ENCODE data around the gene ALK. TPM values are rescaled to one million over a fixed set of nuclear protein-coding genes. Genes with fewer than 3 reads are reported as not detected.

The ALK gene
- total and polyA plus RNA-seq, 2 experiments from 2014 or later = 0.35 TPM; not detected in 1

- Mint-ChIP-seq H3K4me3 (no peak overlapping the region), H3K36me3 (ENCODE audit: low read depth) (no peaks in the 10 kb centered on the region), H3K4me1 (peaks cover 4% of the 10 kb centered on the region; the same call in 2 of the 3 replicates), H3K27ac (no peak overlapping the region), H3K9me3 (no peaks in the 10 kb centered on the region), H3K27me3 (ENCODE audit: insufficient read depth, low read depth, poor library complexity) (peaks cover 4% of the 10 kb centered on the region)
- H3K4me1 ChIP-seq (ENCODE audit: insufficient read depth) = peaks cover 2% of the 10 kb centered on the region; the same call in 1 of the 2 replicates
- H3K27me3 ChIP-seq (ENCODE audit: insufficient read depth) = no peaks in the 10 kb centered on the region
- H3K9me2 ChIP-seq (ENCODE audit: insufficient read depth) = no peaks in the 10 kb centered on the region
- ATAC-seq = no peak
- H2AFZ ChIP-seq = no peak overlapping the region
- DNase-seq (ENCODE audit: low spot score) = no peak
- TF ChIP-seq POLR2AphosphoS5 (IDR thresholded peaks at IDR 0.05; ENCODE audit: low read depth) = no peak
- no peak for TF ChIP-seq CREB1 (CRISPR knock-in tag; IDR thresholded peaks at IDR 0.05; ENCODE audit: low read depth)
- no peak for TF ChIP-seq NANOG (IDR thresholded peaks at IDR 0.05; ENCODE audit: borderline replicate concordance)
- TF ChIP-seq JUNB (IDR thresholded peaks at IDR 0.05; ENCODE audit: unreplicated experiment) = no peak
- no peak for TF ChIP-seq ZNF462 (CRISPR knock-in tag; IDR thresholded peaks at IDR 0.05)
- no peaks in the 10 kb centered on the region for H3K36me3 ChIP-seq (ENCODE audit: insufficient read depth)
- no peak overlapping the region for H3K27ac ChIP-seq (ENCODE audit: low read depth)
- H3K79me2 ChIP-seq (replicated peaks; ENCODE audit: insufficient read depth) = no peaks in the 10 kb centered on the region
- H3K4me3 ChIP-seq = no peak overlapping the region
- no peaks in the 10 kb centered on the region for H4K20me1 ChIP-seq (replicated peaks; ENCODE audit: insufficient read depth)
- H3F3A ChIP-seq (replicated peaks; ENCODE audit: low read depth) = no peaks in the 10 kb centered on the region
- no peak overlapping the region for H3K4me2 ChIP-seq
These were observed 495.5 kb downstream of the ALK start for GRCh38 chr2:29425866-29426265.

GRCh38 chr2:29423061-29423666 is 498.2 kb downstream of the ALK start:
- H3K4me1 ChIP-seq (ENCODE audit: insufficient read depth) = peaks cover 11% of the 10 kb centered on the region; the same call in 1 of the 2 replicates
- Mint-ChIP-seq H3K36me3 (ENCODE audit: low read depth) (no peaks in the 10 kb centered on the region), H3K9me3 (no peaks in the 10 kb centered on the region), H3K4me1 (peaks cover 8% of the 10 kb centered on the region), H3K4me3 (no peak overlapping the region), H3K27ac (no peak overlapping the region), H3K27me3 (ENCODE audit: insufficient read depth, low read depth, poor library complexity) (peaks cover 2% of the 10 kb centered on the region)
- H2AFZ ChIP-seq = no peak overlapping the region
- no peak overlapping the region for H3K4me2 ChIP-seq
- ATAC-seq = no peak
- no peak for DNase-seq (ENCODE audit: low spot score)
- no peaks in the 10 kb centered on the region for H3K9me2 ChIP-seq (ENCODE audit: insufficient read depth)
- H4K20me1 ChIP-seq (replicated peaks; ENCODE audit: insufficient read depth) = no peaks in the 10 kb centered on the region
- no peaks in the 10 kb centered on the region for H3F3A ChIP-seq (replicated peaks; ENCODE audit: low read depth)
- no peaks in the 10 kb centered on the region for H3K27me3 ChIP-seq (ENCODE audit: insufficient read depth)
- no peaks in the 10 kb centered on the region for H3K79me2 ChIP-seq (replicated peaks; ENCODE audit: insufficient read depth)
- H3K27ac ChIP-seq (ENCODE audit: low read depth) = no peak overlapping the region
- no peaks in the 10 kb centered on the region for H3K36me3 ChIP-seq (ENCODE audit: insufficient read depth)
- no peak overlapping the region for H3K4me3 ChIP-seq
- TF ChIP-seq CREB1 (CRISPR knock-in tag; IDR thresholded peaks at IDR 0.05; ENCODE audit: low read depth) = no peak
- no peak for TF ChIP-seq CTCF (conservative IDR thresholded peaks at IDR 0.05; ENCODE audit: low read depth in 2 of 2)
- no peak for TF ChIP-seq POLR2AphosphoS5 (IDR thresholded peaks at IDR 0.05; ENCODE audit: low read depth)
- no peak for TF ChIP-seq REST (IDR thresholded peaks at IDR 0.05; ENCODE audit: unreplicated experiment)
- TF ChIP-seq JUNB (IDR thresholded peaks at IDR 0.05; ENCODE audit: unreplicated experiment) = no peak
